Frontal cortex (tissue), 4 donors: ENCODE measurements around the gene CLINT1. TPM values are rescaled to one million over a fixed set of nuclear protein-coding genes. Genes with fewer than 3 reads are reported as not detected.
A peak's percentile ranks its signal among the peaks of the same experiment; 100 is the strongest.
"Not testable (repeated sequence)": the region's sequence is repeated elsewhere in the genome, so short reads cannot be mapped to it uniquely, and the experiment has no call there.

Source experiments
- DNase-seq, 2 donors: peaks; one replicate each; pipeline ENCODE4 v3.0.0; 2012; ENCODE audit warnings: low spot score in 2 of 2
- FAIRE-seq: peaks from 2 replicates; lab custom pipeline; 2012; peaks lifted over from hg19 to GRCh38; lab: Jason Lieb, UNC
- total RNA-seq: library from RNA; depleted of rRNA; stranded (reverse); fragments of >200 nt; gene quantifications from one replicate; pipeline ENCODE4 v1.2.3, GENCODE V29; 2014
- donor health status: control.
- donor health status: control.
- donor health status: control.

Gene CLINT1
- total RNA-seq, 1 donor from 2014 or later: 56.3 TPM

GRCh38 chr5:157865781-157866180 lies 6.8 kb upstream of the CLINT1 start:
- FAIRE-seq: no peak
- DNase-seq: no peak

- FAIRE-seq: no peak
- no peak for DNase-seq
Measured at GRCh38 chr5:157864067-157864466, 5.1 kb upstream of the CLINT1 start.

GRCh38 chr5:157862183-157862851 lies 3.4 kb upstream of the CLINT1 start:
- no peak for DNase-seq
- FAIRE-seq: no peak

GRCh38 chr5:157860898-157861890 lies 2.2 kb upstream of the CLINT1 start:
- FAIRE-seq (no peak), DNase-seq (no peak)

- DNase-seq: no peak
- no peak for FAIRE-seq
Measured at GRCh38 chr5:157859227-157859575, 256 bp upstream of the CLINT1 start.

GRCh38 chr5:157857816-157858526 lies 974 bp downstream of the CLINT1 start:
- FAIRE-seq: no peak

GRCh38 chr5:157855404-157855994 lies 3.4 kb downstream of the CLINT1 start:
- peak in 1 of 2 donors; percentile 28 for DNase-seq
- no peak for FAIRE-seq

More at GRCh38 chr5:157857816-157858526, 974 bp downstream of the CLINT1 start:
- peak in 1 of 2 donors; percentile 25 for DNase-seq

GRCh38 chr5:157853365-157853764 lies 5.6 kb downstream of the CLINT1 start:
- DNase-seq, FAIRE-seq: not testable (repeated sequence)

- DNase-seq: no peak
- no peak for FAIRE-seq
Measured at GRCh38 chr5:157845914-157846598, 12.9 kb downstream of the CLINT1 start.

GRCh38 chr5:157842787-157843186 lies 16.2 kb downstream of the CLINT1 start:
- DNase-seq: no peak
- no peak for FAIRE-seq

GRCh38 chr5:157842185-157842584 lies 16.8 kb downstream of the CLINT1 start:
- FAIRE-seq (no peak), DNase-seq (no peak)

GRCh38 chr5:157839157-157839795 lies 19.7 kb downstream of the CLINT1 start:
- no peak for FAIRE-seq

GRCh38 chr5:157836121-157836753 lies 22.7 kb downstream of the CLINT1 start:
- FAIRE-seq: no peak
- no peak for DNase-seq

More at GRCh38 chr5:157839157-157839795, 19.7 kb downstream of the CLINT1 start:
- no peak for DNase-seq

- no peak for FAIRE-seq
- no peak for DNase-seq
Measured at GRCh38 chr5:157835041-157835440, 23.9 kb downstream of the CLINT1 start.

GRCh38 chr5:157828944-157829639 lies 29.9 kb downstream of the CLINT1 start:
- FAIRE-seq: no peak
- no peak for DNase-seq

- DNase-seq (no peak), FAIRE-seq (no peak)
Measured at GRCh38 chr5:157828105-157828943, 30.6 kb downstream of the CLINT1 start.

- FAIRE-seq (no peak), DNase-seq (no peak)
Measured at GRCh38 chr5:157827423-157827822, 31.5 kb downstream of the CLINT1 start.
